GM19395 (cell line): ENCODE measurements around the gene SCAF1.

Experiments
- ATAC-seq: cut with Tn5 transposase; IDR thresholded peaks from one replicate; pipeline ENCODE4 v1.9.1; 2021; ENCODE audit warnings: mild to moderate bottlenecking, moderate library complexity; ENCODE audit not compliant: unreplicated experiment

Gene SCAF1, protein sequence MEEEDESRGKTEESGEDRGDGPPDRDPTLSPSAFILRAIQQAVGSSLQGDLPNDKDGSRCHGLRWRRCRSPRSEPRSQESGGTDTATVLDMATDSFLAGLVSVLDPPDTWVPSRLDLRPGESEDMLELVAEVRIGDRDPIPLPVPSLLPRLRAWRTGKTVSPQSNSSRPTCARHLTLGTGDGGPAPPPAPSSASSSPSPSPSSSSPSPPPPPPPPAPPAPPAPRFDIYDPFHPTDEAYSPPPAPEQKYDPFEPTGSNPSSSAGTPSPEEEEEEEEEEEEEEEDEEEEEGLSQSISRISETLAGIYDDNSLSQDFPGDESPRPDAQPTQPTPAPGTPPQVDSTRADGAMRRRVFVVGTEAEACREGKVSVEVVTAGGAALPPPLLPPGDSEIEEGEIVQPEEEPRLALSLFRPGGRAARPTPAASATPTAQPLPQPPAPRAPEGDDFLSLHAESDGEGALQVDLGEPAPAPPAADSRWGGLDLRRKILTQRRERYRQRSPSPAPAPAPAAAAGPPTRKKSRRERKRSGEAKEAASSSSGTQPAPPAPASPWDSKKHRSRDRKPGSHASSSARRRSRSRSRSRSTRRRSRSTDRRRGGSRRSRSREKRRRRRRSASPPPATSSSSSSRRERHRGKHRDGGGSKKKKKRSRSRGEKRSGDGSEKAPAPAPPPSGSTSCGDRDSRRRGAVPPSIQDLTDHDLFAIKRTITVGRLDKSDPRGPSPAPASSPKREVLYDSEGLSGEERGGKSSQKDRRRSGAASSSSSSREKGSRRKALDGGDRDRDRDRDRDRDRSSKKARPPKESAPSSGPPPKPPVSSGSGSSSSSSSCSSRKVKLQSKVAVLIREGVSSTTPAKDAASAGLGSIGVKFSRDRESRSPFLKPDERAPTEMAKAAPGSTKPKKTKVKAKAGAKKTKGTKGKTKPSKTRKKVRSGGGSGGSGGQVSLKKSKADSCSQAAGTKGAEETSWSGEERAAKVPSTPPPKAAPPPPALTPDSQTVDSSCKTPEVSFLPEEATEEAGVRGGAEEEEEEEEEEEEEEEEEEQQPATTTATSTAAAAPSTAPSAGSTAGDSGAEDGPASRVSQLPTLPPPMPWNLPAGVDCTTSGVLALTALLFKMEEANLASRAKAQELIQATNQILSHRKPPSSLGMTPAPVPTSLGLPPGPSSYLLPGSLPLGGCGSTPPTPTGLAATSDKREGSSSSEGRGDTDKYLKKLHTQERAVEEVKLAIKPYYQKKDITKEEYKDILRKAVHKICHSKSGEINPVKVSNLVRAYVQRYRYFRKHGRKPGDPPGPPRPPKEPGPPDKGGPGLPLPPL

DNA sequence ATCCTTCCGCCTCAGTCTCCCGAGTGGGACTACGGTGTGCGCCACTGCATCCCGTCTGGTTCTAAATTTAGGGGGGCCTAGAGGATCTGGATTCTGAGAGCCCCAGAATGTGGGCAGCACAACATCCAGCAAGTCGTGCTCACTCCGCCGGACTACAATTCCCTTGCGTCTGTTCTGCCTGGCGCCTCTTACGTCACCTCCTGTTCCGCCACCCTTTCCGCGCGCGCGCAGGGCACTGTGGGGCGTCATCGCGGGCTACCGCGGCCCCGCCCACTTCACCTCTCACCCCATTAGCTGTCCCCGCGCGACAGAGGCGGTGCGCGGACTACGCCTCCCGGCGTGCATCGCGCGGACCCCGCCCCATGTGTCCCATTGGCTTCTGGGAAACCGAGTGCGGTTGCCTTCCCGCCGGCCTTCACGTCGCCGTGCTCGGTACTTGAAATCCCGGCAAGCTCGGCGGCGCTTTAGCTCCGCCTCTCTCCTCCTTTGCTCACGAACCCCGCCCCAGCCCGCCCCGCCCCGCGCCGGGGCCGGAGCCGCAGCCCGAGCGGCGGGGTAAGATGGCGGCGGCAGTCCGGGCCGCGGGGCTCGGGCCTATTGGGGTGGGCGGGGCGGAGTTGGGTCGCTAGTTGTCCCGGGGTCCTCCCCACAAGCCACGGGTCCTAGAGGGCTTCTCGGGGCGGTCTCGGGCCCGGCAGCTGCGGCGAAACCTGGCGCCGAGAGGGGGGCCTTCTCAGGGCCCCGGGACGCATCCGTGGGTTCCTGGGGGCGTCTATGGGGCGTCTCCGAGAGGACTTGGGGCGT, at the start of gene SCAF1:
Gene SCAF1, plus strand, starts transcription at position 522 of the 804 bp plus-strand sequence. CDS start 2,818 bp downstream, outside the sequence.
- peak; percentile 60 for ATAC-seq

DNA sequence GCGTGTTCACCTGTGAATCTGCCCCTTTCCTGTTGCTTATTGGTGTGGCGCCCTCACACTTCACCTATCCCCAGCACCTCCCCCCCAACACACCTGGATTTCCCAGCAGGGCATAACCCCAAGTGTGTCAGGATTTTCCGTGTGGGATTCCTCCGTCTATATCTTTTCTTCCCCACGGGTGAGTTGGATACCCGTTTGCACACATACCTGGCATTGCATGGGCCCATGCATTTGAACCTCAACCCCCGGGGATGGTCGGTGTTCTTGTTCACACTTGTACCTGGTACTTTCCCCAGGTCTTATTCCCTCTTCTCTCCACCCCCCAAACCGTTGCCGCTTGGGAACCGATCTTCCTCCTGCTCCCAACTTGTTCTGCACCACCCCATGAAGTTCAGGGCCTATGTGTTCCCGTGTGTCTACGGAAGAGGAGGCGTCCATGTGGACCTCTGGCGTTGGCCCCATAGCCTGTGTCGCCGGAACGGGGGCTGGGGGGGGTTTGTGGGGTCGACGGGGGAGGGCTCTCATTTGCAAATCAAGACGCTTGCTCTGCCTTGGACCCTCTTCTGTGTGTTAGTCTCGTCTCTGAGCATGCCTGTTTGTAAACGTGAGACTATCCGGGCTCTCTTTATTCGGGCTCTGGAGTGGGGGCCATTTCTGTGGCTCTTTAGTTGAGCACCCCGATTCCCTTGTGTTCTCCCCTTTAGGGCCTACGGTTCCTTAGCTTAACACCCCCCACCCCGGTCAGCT, 49.4 kb upstream of the SCAF1 start:
- ATAC-seq: no peak

DNA sequence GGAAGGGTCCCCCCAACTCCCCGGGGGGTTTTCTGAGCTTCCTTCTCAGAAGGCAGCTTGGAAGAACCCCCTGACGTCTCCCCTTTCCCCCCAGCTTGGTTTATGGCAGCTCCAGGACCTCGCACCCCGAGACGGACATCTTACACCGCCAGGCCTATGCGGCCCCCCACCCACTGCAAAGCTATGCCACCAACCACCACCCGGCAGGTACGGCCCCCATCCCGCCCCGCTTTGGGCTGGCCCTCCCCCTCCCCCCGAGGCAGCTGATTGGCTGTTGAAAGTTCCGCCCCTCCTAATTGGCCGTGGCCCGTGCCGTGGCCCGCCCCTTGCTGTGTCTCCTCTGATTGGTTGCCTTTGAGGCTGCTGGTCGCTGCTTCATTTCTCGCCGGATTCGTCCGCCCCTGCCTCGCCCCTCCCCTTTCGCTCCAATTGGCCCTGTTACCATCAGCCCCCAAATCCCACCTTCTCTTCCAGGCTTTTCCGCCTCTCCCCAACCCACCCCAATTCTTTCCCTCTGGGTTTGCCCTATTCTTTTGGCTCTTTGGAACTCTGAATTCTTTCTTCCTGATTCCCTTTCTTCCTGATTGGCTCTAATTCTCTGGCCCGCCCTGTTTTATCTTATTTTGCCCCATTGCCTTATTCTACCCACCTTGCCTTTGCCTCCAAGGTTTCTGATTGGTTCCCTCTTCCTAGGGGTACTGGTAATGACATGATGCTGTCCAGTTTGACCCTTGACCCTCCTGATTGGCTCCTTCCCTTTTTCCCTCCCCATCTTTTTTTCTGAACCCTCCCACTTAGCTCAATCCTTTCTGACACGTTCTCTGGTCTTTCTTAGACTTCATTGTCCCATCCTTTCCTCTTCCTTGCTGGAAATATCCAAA, 48.5 kb upstream of the SCAF1 start:
- peak; percentile 38 for ATAC-seq

DNA sequence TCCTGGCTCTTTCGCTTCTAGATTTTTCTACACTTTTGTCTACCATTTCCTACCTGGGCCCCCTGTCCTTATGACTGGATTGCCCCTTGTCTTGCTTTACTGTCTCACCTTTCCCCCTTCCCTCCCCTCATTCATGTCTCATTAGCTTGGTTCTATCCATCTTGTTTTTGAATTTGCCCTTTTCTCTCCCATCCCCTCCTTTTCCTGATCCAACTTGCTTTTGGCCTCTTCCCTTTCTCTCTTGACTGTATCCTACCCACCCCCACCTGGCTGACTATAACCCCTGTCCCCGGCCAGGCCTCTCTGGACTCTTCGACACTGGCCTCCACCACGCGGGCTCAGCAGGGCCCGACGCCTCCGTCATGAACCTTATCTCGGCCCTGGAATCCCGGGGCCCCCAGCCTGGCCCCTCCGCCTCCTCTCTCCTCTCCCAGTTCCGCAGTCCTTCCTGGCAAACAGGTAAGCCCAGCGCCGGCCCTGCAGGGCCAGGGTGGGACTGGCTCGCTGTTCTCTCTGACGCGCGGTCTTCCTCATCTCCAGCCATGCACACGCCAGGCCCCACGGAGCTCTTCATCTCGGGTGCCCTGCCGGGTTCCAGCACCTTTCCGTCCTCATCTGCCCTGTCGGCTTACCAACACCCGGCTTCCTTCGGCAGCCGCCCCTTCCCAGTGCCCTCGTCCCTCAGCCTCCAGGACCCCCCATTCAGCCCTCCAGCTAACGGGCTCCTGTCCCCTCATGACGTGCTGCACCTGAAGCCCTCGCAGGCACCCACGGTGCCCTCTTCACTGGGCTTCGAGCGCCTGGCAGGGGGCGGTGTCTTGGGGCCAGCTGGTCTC, 47.6 kb upstream of the SCAF1 start:
- ATAC-seq: no peak

DNA sequence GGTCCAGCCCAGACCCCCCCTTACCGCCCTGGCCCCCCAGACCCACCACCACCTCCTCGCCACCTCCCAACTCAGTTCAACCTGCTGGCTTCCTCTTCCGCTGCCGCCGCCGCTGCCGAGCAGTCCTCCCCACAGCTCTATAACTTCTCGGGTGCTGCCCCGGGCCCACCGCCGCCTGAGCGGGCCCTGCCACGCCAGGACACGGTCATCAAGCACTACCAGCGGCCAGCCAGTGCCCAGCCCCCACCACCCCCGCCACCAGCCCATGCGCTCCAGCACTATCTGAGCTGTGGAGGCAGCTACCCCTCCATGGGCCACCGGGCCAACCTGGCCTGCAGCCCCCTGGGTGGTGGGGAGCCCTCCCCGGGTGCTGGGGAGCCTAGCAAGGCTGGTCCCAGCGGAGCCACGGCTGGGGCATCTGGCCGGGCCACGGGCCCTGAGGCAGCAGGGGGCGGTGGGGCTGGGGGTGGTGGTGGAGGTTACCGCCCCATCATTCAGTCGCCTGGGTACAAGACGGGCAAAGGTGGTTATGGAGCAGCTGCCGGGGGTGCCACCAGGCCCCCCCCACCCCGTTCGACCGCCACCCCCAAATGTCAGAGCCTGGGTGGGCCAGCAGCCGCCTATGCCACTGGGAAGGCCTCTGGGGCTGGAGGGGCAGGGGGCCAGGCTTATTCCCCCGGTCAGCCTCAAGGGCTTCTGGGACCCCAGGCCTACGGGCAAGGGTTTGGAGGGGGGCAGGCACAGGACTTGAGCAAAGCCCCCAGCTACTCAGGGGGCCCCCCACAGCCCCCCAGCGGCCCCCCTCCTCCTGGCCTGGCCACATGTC, 46.8 kb upstream of the SCAF1 start:
- ATAC-seq: no peak

DNA sequence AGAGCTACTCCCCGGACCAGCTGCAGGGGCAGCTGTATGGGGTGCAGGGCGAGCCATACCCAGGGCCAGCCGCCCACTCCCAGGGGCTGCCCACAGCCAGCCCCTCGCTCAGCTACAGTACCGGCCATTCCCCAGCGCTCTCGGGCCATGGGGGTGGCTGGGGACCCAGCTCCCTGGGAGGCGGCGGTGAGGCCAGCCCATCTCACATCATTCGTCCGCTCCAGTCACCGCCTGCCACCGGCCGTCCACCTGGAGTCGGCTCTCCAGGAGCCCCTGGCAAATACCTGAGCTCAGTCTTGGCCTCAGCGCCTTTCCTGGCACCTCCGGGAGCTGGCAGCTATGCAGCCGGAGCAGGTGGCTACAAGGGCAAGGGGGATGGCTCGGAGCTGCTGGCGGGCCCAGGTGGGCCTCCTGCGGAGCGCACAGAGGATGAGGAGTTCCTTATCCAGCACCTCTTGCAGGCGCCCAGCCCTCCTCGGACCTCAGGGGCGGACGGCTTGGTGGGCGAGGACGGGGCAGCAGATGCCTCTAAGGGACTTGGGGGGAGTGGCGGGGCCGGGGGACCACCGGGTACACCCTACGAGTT, 46.1 kb upstream of the SCAF1 start:
- no peak for ATAC-seq

DNA sequence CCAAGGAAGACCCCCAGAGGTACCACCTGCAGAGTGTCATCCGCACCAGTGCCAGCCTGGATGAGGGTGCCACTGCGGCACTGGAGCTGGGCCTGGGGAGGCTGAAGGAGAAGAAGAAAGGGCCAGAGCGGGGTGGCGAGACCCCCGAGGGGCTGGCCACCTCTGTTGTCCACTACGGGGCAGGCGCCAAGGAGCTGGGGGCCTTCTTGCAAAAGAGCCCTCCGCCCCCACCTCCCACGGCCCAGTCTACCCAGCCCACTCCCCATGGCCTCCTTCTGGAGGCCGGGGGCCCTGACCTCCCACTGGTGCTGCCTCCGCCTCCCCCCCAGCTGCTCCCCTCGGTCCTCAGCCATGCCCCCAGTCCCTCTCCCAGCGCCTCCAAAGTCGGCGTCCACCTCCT, 45.6 kb upstream of the SCAF1 start:
- ATAC-seq: no peak

DNA sequence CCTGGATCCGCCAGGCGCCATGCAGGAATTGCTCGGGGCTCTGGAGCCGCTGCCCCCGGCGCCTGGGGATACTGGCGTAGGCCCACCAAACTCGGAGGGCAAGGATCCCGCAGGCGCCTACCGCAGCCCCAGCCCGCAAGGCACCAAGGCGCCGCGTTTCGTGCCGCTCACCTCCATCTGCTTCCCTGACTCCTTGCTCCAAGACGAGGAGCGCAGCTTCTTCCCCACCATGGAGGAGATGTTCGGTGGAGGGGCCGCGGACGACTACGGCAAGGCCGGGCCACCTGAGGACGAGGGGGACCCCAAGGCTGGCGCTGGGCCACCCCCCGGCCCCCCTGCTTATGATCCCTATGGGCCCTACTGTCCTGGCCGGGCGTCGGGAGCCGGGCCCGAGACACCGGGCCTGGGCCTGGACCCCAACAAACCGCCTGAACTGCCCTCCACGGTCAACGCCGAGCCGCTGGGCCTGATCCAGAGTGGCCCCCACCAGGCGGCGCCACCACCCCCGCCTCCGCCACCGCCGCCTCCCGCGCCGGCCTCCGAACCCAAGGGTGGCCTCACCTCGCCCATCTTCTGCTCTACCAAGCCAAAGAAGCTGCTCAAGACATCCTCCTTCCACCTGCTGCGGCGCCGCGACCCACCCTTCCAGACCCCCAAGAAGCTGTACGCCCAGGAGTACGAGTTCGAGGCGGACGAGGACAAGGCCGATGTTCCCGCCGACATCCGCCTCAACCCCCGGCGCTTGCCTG, 44.9 kb upstream of the SCAF1 start:
- no peak for ATAC-seq

DNA sequence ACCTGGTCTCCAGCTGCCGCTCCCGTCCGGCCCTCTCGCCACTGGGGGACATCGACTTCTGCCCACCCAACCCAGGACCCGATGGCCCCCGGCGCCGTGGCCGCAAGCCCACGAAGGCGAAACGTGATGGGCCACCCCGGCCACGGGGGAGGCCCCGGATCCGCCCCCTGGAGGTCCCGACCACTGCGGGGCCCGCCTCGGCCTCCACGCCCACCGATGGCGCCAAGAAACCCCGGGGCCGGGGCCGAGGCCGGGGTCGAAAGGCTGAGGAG, 44.4 kb upstream of the SCAF1 start:
- no peak for ATAC-seq

DNA sequence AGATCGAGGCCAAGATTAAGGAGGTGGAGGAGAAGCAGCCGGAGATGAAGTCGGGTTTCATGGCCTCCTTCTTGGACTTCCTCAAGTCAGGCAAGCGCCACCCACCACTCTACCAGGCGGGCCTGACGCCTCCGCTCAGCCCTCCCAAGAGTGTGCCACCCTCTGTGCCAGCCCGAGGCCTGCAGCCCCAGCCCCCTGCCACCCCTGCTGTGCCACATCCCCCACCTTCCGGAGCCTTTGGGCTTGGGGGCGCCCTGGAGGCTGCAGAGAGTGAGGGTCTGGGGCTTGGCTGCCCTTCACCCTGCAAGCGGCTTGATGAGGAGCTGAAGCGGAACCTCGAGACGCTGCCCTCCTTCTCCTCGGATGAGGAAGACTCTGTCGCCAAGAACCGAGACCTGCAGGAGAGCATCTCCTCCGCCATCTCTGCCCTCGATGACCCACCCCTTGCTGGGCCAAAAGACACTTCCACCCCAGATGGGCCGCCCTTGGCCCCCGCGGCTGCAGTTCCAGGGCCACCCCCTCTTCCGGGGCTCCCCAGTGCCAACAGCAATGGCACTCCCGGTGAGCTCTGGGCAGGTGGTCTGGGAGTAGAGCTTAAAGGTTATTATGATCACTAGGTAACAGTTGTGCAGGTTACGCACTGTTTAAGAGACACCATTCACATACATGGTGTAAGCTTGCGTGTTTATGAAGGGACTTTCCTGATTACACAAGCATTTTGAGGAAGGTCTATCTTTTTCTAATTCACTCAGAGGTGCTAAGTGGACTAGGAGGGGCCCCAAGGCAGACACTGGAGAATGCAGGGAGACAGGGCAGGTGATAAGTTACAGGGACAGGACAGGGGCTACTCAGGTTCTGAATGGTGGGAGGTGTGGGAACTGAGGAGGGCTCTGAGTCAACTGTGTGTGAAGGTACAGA, 42.4 kb upstream of the SCAF1 start:
- no peak for ATAC-seq

DNA sequence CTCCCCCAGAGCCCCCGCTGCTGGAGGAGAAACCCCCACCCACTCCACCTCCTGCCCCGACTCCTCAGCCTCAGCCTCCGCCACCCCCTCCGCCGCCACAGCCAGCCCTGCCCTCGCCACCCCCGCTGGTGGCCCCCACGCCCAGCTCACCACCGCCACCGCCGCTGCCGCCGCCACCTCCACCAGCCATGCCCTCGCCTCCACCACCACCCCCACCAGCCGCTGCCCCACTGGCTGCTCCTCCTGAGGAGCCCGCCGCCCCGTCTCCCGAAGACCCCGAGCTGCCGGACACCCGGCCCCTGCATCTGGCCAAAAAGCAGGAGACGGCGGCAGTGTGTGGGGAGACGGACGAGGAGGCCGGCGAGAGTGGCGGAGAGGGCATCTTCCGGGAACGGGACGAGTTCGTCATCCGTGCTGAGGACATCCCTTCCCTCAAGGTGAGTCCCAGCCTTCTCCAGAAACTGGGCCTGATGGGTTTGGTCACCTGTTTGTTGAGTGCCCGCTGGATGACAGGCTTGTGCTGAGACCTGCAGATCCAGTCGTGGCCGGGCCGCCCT, 40.4 kb upstream of the SCAF1 start:
- no peak for ATAC-seq

DNA sequence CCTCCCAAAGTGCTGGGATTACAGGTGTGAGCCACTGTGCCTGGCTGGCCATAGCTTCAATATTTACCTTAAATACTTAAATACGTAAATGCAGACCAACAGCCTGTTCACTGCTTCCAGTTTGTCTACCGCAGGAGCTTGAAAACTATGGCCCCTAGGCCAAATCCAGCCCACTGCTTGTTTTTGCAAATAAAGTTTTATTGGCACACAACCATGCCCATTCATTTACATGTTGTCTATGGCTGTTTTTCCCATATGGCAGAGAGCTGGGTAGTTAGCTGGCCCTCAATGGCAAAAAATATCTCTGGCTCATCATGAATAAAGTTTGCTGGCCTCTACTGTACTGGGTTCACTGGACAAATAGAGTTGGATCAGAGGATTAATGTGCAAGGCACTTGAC, 39.2 kb upstream of the SCAF1 start:
- ATAC-seq: no peak

DNA sequence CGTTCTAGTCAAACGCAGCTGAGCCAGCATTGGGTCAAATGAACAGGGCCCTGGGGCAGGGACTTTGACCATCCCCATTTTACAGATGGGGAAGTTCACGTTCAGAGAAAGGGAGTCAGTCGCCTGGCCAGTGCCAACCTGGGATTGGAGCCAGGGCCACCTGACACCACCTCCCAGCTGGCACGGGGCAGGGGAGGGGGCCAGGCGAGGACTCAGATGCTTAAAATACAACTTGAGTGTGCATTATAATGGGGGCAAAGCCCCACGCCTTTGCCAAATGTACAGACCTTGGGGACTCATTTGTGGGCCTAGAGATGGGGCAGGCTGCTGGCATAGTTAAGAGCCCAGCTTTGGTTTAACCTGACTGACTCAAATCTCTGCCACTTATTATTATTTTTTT, 36.4 kb upstream of the SCAF1 start:
- ATAC-seq: no peak

DNA sequence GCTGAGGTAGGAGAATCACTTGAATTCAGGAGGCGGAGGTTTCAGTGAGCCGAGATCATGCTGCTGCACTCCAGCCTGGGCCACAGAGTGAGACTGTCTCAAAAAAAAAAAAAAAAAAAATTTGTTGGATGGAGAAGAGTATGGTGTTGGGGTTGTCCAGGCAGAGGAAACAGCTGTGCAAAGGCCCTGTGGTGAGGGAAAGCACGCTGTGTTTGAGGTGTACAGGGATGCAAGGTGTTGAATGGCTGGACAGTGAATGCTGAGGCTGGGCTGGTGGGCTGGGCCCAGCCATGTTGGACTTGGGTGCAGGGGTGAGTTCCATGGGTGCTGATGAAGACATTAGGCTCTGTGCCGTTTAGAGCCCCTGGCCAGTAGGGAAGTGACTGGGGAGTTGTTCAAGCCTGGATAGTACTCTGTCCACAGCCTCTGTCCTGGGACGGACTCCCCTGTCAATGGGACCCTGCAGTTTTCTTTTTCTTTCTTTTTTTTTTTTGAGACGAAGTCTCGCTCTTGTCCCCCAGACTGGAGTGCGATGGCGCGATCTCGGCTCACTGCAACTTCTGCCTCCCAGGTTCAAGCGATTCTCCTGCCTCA, 32.4 kb upstream of the SCAF1 start:
- ATAC-seq: no peak
